ENCODE measurements around the gene MAZ.
"Not testable (repeated sequence)": the region's sequence is repeated elsewhere in the genome, so short reads cannot be mapped to it uniquely, and the experiment has no call there.

MAZ gene

GRCh38 chr16:29806099-29806579, at the start of gene MAZ:
Gene MAZ, plus strand, starts transcription at chr16:29806529. Its CDS starts 173 bp downstream, at chr16:29806702.
- peak; percentile 70 for DNase-seq (ENCODE audit: low read depth)

DNA sequence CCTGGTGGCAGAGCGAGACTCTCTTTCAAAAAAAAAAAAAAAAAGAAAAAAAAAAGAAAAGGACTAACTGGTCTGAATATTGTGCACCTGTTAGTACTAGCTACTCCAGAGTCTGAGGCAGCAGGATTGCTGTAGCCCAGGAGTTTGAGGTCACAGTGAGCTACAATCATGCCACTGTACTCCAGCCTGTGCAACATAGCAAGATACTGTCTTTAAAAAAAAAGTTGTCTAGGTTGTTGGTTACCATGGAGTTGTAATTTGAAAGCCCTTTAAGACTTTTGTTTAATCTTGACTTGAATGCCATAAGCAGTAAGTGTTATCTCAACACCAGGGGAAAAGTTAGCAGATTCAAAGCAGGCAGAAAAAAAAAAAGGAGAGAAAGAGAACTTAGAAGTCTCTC, 49.7 kb upstream of the MAZ start:
- no peak for DNase-seq (ENCODE audit: low read depth)

DNA sequence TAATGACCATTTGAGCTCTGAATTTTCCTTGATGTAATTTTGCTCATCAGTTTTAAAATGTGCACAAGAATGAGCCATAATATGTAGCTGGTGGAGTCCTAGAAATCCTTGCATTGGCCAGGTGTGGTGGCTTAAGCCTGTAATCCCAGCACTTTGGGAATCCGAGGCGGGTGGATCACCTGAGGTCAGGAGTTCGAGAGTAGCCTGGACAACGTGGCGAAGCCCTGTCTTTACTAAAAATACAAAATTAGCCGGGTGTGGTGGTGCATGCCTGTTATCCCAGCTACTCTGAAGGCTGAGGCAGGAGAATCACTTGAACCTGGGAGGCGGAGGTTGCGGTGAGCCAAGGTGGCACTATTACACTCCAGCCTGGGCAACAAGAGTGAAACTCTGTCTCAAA, 49.2 kb upstream of the MAZ start:
- DNase-seq (ENCODE audit: low read depth): not testable (repeated sequence)

DNA sequence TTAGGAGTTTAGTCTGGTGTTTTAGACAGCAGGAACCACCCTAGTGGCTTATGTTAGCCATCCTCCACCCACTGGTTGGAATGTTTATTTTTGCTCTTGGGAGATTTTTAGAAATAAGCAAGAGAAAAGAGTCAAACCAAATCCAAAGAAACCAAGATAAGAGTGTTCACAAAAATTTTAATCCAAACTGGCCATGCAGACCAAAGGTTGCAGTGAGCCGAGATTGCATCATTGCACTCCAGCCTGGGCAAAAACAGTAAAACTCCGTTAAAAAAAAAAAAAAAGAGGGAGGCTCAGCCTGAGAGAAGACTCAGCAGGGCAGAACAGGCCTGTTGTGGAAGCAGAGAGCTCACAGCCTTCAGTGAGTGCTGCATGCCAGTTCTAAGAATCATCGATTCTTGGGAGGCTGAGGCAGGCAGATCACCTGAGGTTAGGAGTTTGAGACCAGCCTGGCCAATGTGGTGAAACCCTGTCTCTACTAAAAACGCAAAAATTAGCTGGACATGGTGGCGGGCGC, 48.3 kb upstream of the MAZ start:
- DNase-seq (ENCODE audit: low read depth): no peak

GRCh38 chr16:29760567-29761279, 45.6 kb upstream of the MAZ start:
- no peak for DNase-seq (ENCODE audit: low read depth)

GRCh38 chr16:29761280-29761651, 45.1 kb upstream of the MAZ start:
- not testable (repeated sequence) for DNase-seq (ENCODE audit: low read depth)

- DNase-seq (ENCODE audit: low read depth): no peak
These were observed 44.4 kb upstream of the MAZ start for GRCh38 chr16:29761882-29762281.

GRCh38 chr16:29763326-29763725, 43.0 kb upstream of the MAZ start:
- DNase-seq (ENCODE audit: low read depth): no peak

- no peak for DNase-seq (ENCODE audit: low read depth)
These were observed 40.9 kb upstream of the MAZ start for GRCh38 chr16:29765167-29766032.

DNA sequence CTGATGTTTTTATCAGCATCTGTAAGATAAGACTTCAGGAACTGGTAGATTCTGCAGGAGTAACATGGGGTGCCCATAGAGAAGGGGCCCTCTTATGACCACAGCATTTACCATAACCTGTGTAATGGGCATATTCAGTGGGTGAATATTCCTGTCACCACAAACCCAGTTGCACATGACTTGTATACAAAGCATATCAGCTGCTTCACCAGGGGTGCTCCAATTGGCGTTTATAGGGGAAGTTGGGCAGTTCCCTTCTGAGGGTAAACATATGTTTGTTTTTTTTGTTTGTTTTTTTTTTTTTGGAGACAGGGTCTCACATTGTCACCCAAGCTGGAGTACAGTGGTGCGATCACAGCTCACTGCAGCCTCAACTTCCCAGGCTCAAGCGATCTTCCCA, 39.8 kb upstream of the MAZ start:
- no peak for DNase-seq (ENCODE audit: low read depth)

GRCh38 chr16:29767062-29767461, 39.3 kb upstream of the MAZ start:
- DNase-seq (ENCODE audit: low read depth): no peak

- no peak for DNase-seq (ENCODE audit: low read depth)
These were observed 36.8 kb upstream of the MAZ start for GRCh38 chr16:29769507-29769906.

DNA sequence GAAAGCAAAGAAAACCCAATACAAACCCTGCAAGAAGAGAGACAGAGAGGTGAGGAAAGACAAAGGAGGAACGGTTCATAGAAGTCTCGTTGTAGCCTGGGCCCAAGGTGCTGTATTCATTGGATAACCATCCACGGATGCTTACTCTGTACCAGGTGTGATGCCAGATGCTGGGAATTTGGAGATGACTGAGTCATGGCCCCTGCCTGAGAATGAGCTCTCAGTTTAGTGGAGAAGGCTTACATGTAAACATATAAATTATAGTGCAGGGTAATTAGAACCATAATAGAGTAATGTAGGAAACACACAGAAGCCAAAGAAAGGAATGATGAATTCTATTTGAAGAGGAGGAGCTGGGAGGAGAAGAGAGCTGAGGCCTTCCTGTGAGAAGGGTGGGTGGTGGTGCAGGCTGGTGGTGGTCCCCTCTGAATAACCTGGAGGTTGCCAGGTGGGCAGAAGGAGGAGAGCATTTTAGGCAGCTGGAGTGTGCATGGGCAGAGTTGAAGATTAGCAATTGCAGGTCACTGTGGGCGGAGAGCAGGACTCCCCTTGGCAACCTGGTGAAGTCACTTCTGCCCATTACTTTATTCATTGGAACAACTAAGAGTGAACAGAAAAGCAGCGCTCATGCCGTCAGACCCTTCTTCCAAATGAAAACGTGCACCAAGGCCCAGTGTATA, 35.9 kb upstream of the MAZ start:
- DNase-seq (ENCODE audit: low read depth): no peak

DNA sequence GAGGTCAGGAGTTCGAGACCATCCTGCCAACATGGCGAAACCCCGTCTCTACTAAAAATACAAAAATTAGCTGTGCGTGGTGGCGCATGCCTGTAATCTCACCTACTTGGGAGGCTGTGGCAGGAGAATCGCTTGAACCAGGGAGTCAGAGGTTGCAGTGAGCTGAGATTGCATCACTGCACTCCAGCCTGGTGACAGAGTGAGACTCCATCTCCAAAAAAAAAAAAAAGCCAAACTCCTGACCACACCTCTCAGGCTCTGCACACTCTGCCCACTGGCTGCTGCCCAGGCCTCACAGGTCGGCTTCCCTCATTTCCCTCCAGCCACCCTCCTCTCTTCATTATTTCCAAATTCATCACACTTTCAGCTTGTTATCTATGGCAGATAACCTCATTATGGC, 34.0 kb upstream of the MAZ start:
- not testable (repeated sequence) for DNase-seq (ENCODE audit: low read depth)

DNA sequence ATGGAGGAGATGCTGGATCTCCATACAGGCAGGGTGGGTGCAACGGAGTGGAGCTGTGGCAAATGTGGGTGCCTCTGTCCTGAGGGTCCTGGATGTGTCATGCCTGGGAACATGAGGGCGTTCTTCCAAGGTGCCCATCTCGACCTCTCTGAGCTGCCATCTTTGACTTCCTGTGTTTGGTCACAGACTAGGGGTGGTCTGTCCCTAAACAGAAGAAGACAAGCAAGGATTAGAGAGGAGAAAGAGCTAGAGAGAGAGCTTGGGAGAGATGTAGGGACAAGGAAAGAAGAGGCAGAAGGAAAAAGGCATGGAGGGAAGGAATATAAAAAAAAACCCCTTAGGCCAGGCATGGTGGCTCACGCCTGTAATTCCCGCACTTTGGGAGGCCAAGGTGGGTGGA, 31.6 kb upstream of the MAZ start:
- DNase-seq (ENCODE audit: low read depth): no peak

DNA sequence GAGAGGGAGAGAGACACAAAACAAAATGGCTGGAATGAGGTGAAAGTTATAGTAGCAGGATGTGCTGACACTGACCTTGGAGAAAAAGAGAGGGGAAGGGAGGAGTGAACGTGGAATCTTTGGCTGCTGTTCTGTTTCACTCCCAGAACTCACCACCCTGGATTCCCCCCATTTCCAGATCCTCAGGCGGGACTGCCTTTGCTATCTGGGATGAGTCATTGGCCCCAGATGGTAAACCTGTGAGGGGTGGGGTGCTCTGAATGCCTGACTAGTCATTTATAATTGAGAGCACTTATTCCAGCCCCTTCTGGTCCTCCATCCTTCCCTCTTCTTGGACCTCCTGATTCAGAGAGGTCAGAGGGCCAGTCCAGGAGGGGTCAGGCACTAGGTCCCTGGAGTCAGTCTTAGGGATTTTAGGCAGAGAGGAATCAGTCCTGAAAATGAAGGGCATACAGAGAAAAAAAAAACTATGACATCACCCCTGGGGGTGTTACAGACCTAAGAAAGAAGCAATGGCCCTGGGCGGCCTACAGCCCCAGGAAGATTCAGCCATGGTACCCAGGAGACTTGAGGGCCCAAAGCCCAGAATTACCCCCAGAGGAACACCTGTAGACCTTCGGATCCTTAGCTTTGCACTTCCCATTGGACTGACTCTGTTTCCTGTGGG, 30.5 kb upstream of the MAZ start:
- no peak for DNase-seq (ENCODE audit: low read depth)

DNA sequence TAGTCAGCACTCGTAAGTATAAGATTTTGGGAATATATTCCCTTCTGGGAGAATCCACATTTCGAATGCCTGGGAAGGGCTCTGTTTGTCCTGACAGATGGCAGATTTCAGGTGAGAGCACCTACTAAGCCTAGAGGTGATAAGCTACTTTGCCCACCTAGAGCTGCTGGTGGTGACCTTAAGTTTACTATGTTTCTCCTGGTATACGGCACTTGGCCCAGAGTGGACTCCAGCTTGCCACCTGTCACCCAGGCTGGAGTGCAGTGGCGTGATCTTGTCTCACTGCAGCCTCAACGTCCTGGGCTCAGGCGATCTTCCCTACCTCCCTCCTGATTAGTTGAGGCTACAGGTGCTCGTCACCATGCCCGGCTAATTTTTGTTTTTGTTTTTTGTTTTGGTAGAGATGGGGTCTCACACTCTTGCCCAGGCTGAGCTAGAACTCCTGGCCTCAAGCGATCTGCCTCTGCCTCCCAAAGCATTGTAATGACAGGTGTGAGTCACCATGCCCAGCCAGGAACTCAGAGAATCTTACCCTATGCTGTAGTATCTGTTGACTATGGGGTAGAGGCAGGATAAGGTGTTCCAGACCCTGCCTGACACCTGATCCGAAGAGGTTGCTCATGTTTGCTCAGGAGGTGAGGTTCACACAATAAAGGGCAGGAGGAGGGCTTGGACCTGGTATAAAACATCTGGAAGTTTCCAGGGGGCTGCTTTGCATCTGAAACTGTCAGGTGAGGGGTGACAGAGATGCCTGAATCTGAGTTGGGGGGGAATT, 28.6 kb upstream of the MAZ start, which contains the start of gene ZG16:
Gene ZG16 (plus strand): TSS at position 681 of the 775 bp plus-strand sequence. CDS start 1,011 bp downstream, outside the sequence.
- no peak for DNase-seq (ENCODE audit: low read depth)

- DNase-seq (ENCODE audit: low read depth): no peak
These were observed 26.9 kb upstream of the MAZ start for GRCh38 chr16:29779474-29779873.

GRCh38 chr16:29783094-29783953, 23.0 kb upstream of the MAZ start:
- DNase-seq (ENCODE audit: low read depth): not testable (repeated sequence)

DNA sequence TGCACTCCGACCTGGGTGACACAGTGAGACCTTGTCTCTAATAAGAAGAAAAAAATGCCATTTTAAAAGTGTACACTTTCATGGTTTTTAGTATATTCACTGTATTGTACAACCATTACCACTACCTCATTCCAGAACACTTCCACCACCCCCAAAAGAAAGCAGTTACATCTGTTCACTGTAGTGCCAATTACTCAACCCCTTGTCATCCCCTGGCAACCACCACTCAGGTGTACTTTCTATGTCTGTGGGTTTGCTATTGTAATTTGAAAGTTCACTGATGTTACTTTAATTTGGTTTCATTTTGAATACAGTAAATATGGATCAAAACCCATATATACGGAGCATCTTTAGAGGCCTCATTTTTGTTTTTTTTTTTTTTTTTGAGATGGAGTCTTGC, 22.2 kb upstream of the MAZ start:
- DNase-seq (ENCODE audit: low read depth): no peak
